ENCODE results near the gene ALKBH6.
"Not testable (repeated sequence)": the region's sequence is repeated elsewhere in the genome, so short reads cannot be mapped to it uniquely, and the experiment has no call there.

ALKBH6 gene

DNA sequence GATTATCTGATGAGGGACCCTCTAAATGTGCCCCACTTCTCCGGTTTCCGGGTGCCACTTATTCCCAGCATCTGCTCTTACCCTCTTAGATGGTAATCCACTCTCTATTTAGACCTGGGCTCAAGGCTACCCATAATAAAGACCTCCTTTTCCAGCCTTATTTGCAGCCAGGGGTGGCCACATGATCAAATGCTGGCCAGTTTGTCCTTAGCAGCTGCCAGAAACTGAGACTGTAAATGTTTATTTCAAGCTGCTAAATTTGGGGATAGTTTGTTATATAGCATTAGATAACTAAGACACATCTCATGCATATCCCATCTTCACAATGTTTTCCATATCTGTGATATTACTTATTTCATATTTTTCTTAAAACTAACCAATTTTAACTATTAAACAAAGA, 29.9 kb upstream of the ALKBH6 start:
- no peaks in the 10 kb centered on the region for H3K27me3 Mint-ChIP-seq (ENCODE audit: low read depth)
- H3K27ac Mint-ChIP-seq = no peak overlapping the region
- H3K4me3 Mint-ChIP-seq = no peak overlapping the region
- H3K36me3 Mint-ChIP-seq (ENCODE audit: low read depth) = peaks cover 2% of the 10 kb centered on the region
- H3K4me1 Mint-ChIP-seq (ENCODE audit: low read depth) = no peaks in the 10 kb centered on the region
- H3K9me3 Mint-ChIP-seq = no peaks in the 10 kb centered on the region

DNA sequence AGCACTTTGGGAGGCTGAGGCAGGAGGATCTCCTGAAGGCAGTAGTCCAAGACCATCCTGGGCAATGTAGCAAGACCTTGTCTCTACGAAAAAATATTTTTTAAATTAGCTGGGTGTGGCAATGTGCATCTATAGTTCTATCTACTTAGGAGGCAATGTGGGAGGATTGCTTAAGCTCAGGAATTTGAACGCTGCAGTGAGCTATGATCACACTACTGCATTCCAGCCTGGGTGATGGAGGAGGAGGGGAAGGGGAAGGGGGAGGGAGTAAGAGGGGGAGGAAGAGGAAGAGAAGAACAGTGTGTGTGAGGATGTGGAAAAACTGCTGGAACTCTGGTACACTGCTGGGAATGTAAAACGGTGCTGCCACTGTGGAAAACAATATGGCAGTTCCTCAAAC, 27.8 kb upstream of the ALKBH6 start:
- Mint-ChIP-seq H3K27me3 (ENCODE audit: low read depth) (no peaks in the 10 kb centered on the region), H3K9me3 (no peaks in the 10 kb centered on the region), H3K36me3 (ENCODE audit: low read depth) (peaks cover 5% of the 10 kb centered on the region), H3K4me1 (ENCODE audit: low read depth) (peaks cover 6% of the 10 kb centered on the region), H3K27ac (no peak overlapping the region), H3K4me3 (no peak overlapping the region)

DNA sequence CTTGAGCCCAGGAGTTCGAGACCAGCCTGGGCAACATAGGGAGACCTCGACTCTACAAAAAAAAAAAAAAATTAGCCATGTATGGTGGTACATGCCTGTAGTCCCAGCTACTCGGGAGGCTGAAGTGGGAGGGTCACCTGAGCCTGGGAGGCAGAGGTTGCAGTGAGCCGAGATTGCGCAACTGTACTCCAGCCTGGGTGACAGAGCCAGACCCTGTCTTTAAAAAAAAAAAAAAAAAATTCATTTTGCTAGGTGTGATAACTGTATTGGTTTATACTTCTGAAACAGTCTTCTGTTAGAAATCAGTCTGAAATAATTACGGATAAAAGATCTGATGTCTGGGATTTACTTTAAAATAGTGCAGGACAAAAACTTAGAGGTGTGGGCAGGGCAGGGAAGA, 27.1 kb upstream of the ALKBH6 start:
- not testable (repeated sequence) for H3K9me3 Mint-ChIP-seq; H3K27me3 Mint-ChIP-seq (ENCODE audit: low read depth); H3K27ac Mint-ChIP-seq; H3K4me1 Mint-ChIP-seq (ENCODE audit: low read depth); H3K4me3 Mint-ChIP-seq; H3K36me3 Mint-ChIP-seq (ENCODE audit: low read depth)

DNA sequence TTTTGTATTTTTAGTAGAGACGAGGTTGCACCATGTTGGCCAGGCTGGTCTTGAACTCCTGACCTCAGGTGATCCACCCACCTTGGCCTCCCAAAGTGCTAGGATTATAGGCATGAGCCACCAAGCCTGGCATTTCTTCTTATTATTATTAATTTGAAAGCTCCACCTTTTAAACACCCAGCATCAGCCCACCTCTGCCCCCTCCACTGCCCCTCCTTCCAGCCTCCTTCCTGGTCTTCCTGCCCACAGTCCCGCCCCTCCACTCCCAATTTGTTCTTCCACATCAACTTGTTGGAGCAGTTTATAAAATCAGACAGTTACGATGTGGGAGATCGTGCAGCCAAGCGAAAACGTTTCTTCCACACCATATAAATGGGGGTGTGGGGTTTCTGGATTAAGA, 26.5 kb upstream of the ALKBH6 start:
- Mint-ChIP-seq H3K4me1 (ENCODE audit: low read depth) (peaks cover 12% of the 10 kb centered on the region), H3K4me3 (no peak overlapping the region), H3K27ac (no peak overlapping the region), H3K27me3 (ENCODE audit: low read depth) (no peaks in the 10 kb centered on the region), H3K9me3 (no peaks in the 10 kb centered on the region), H3K36me3 (ENCODE audit: low read depth) (peaks cover 6% of the 10 kb centered on the region)

DNA sequence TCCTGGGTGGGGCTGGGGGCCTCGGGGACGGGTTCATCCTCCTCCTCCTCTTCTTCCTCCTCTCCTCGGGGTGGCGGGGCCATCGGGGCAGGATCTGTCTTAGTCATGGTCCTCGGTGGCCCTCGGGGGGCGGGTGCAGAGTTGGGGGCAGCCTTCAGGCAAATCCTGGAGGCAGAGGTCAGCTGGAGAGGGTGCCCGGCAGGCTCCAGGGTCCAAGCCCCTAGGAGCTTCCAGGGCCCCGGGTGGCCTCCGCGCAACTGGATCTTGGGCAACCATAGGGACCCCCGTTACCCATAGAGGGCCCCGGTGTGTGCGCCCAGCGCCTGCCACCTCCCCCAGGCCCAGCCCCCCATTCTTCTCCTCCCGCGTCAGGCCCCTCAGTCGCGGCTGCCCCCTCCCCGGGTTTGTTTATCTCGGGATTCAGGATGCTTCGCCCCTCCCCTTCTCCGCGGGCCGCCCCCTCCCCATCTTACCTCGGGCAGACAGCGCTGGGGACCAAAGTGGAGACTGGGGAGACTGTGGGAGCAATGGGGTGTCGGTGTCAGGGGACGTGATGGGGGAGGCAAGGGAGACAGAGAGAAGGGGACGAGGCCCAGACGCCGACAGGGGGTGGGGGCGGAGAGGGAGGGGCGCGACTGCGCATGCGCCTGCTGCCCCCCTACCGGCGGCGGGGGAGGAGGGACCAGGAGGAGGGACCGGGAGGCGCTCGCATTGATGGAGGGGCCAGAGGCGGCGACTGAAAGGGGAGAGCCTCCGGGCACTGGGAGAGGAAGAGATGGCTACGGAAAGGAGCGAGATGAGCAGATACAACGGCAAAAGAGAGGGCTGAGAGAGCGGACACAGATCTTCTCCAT, 18.5 kb upstream of the ALKBH6 start, which contains the start of gene CLIP3:
Gene CLIP3 (minus strand): TSS at position 623 of the 854 bp plus-strand sequence. CDS start 516 bp downstream, at position 107.
- Mint-ChIP-seq H3K27ac (no peak within 1 kb of the TSS), H3K36me3 (ENCODE audit: low read depth) (peaks cover 16% of the 10 kb centered on the region), H3K4me1 (ENCODE audit: low read depth) (peaks cover 20% of the 10 kb centered on the region), H3K9me3 (no peaks in the 10 kb centered on the region), H3K4me3 (peak within 1 kb of the TSS; percentile 65), H3K27me3 (ENCODE audit: low read depth) (no peaks in the 10 kb centered on the region)

DNA sequence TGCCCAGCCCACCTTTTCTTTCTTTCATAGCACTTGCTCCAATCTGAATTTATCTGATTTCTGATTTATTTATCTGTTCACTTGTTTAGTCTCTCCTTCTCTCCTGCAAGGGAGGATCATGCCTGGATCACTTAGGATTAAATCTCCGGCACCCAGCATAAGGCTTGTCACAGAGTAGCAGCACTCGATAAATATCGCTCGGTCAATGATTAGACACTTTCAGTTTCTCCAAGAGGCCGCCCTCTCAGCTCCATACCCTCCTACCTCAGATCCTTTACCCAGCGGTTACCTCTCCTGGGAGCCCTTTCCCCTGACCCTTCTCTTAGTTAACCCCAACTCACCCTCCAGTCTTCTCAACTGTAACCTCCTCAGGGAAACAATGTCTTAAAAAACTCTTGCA, 17.3 kb upstream of the ALKBH6 start:
- Mint-ChIP-seq H3K4me1 (ENCODE audit: low read depth) (peaks cover 14% of the 10 kb centered on the region), H3K4me3 (no peak overlapping the region), H3K27ac (no peak overlapping the region)

DNA sequence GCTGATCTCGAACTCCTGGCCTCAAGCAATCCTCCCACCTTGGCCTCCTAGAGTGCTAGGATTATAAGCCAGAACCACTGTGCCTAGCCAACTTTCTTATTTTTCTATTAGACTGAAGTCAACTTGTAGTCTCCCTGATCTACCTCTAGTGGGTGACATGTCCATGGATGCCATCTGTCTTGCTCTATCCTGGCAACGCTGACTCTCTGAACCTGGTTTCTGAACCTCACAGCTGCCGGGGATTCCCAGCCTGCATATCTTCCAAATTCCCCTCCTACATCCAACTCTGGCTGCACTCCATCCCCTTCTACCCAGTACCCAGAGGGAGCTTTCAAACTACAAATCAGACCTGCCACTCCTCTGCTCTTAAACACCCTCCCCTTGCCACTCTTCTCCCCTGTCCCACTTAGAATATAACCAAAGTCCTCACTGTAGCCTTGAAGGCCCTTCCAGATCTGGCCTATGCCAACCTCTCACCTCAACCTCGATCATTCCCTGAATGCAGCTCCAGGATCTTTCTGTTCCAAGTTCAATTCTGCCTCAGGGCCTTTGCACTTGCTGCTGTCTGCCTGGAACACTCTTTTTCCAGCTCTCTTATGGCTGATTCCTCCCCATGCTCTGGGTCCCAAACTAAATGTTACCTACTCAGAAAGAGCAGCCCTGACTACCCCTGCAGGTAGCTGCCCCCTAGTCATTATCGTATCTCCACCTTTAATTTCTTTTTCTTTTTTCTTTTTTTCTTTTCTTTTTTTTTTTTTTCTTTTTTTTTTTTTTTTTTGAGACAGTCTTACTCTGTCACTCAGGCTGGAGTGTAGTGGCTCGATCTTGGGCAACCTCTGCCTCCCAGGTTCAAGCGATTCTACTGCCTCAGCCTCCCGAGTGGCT, 16.5 kb upstream of the ALKBH6 start:
- H3K36me3 Mint-ChIP-seq (ENCODE audit: low read depth) = peaks cover 10% of the 10 kb centered on the region
- no peaks in the 10 kb centered on the region for H3K27me3 Mint-ChIP-seq (ENCODE audit: low read depth)
- no peak overlapping the region for H3K27ac Mint-ChIP-seq
- peaks cover 9% of the 10 kb centered on the region for H3K4me1 Mint-ChIP-seq (ENCODE audit: low read depth)
- no peaks in the 10 kb centered on the region for H3K9me3 Mint-ChIP-seq
- H3K4me3 Mint-ChIP-seq = no peak overlapping the region

More for the DNA sequence above, 17.3 kb upstream of the ALKBH6 start:
- Mint-ChIP-seq H3K9me3 (no peaks in the 10 kb centered on the region), H3K36me3 (ENCODE audit: low read depth) (peaks cover 13% of the 10 kb centered on the region), H3K27me3 (ENCODE audit: low read depth) (no peaks in the 10 kb centered on the region)

DNA sequence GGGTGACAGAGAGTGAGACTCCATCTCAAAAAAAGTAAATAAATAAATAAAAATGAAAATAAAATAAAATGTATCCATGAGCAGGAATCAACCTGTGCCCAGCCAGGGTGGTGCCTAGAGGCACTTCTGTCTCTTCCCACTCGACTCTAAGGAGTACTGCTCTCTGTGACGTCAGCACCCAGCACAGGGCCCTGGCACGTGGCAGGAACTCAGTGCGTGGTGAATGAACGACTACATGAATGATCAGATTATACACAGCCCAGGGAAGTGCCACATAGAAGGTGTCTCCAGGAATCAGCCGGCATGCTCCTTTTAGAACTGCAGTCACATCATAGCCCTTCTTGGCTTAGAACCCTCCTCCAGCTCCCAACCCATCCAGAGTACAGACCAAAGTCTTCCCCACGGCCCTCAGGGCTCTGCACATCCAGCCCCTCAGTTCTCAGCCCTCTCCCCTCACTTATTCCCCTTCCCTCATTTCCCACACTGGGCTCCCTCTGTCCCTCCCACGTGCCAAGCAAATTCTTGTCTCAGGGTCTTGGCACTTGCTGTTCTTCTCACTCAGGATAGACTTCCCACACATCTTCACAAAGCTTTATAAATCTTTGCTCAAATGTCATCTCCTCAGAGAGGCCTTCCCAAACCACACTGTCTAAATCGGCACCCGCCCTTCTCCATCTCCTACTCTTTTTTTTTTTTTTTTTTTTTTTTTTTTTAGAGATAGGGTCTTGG, 14.5 kb upstream of the ALKBH6 start:
- peaks cover 3% of the 10 kb centered on the region for H3K36me3 Mint-ChIP-seq (ENCODE audit: low read depth)
- H3K4me1 Mint-ChIP-seq (ENCODE audit: low read depth) = no peaks in the 10 kb centered on the region
- no peak overlapping the region for H3K27ac Mint-ChIP-seq
- H3K9me3 Mint-ChIP-seq = no peaks in the 10 kb centered on the region
- no peak overlapping the region for H3K4me3 Mint-ChIP-seq
- H3K27me3 Mint-ChIP-seq (ENCODE audit: low read depth) = no peaks in the 10 kb centered on the region

DNA sequence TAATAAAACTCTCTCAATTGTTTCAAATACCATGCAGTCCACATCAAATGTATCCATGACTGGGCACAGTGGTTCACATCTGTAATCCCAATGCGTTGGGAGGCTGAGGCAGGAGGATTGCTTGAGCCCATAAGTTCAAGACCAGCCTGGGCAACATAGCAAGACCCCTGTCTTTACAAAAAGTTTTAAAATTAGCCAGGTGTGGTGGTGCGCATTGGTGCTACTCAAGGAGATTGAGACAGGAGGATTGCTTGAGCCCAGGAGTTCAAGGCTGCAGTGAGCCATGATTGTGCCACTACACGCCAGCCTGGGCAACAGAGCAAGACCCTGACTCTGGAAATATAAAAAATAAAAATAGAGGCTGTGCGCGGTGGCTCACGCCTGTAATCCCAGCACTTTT, 13.7 kb upstream of the ALKBH6 start:
- Mint-ChIP-seq H3K9me3 (no peaks in the 10 kb centered on the region), H3K27me3 (ENCODE audit: low read depth) (no peaks in the 10 kb centered on the region), H3K27ac (no peak overlapping the region), H3K36me3 (ENCODE audit: low read depth) (peaks cover 6% of the 10 kb centered on the region), H3K4me1 (ENCODE audit: low read depth) (no peaks in the 10 kb centered on the region), H3K4me3 (no peak overlapping the region)

DNA sequence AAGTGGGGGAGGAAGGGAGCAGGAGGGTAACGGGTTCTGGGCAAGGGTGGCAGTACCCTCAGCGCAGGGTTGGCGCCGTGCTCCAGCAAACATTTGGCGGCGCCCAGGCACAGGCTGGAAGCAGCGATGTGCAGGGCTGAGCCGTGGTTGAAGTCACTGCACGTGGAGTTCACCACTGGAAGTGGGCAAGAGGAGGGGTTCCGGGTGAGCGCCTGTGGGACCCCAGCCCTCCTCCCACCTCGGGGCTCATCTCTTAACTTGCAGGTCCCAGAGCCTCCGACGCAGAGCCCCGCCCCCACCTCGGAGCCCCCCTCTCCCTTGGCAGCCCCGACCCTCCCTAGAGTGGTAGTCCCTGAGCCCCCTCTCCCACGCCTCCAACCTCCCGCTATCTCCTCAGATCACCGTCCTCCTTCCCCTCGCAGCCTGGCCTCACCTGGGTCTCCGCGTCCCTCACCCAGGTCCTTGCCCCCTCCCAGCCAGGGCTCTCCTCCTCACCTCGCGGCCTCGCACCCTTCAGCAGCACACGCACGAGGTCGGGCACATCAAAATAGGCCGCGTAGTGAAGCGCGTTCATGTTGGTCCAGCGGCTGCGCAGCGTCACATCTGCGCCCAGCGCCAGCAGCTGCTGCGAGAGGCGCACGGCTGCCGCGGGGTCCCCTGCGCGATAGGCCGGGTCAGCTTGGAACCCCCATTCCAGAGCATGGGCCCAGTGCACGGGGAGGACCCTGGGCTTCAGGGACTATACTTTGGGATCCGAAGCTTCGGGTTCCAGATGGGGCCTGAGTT, 12.3 kb upstream of the ALKBH6 start:
- H3K4me1 Mint-ChIP-seq (ENCODE audit: low read depth) = no peaks in the 10 kb centered on the region
- peaks cover 6% of the 10 kb centered on the region for H3K36me3 Mint-ChIP-seq (ENCODE audit: low read depth)
- no peaks in the 10 kb centered on the region for H3K9me3 Mint-ChIP-seq
- H3K27ac Mint-ChIP-seq = no peak overlapping the region
- H3K4me3 Mint-ChIP-seq = no peak overlapping the region
- H3K27me3 Mint-ChIP-seq (ENCODE audit: low read depth) = no peaks in the 10 kb centered on the region

DNA sequence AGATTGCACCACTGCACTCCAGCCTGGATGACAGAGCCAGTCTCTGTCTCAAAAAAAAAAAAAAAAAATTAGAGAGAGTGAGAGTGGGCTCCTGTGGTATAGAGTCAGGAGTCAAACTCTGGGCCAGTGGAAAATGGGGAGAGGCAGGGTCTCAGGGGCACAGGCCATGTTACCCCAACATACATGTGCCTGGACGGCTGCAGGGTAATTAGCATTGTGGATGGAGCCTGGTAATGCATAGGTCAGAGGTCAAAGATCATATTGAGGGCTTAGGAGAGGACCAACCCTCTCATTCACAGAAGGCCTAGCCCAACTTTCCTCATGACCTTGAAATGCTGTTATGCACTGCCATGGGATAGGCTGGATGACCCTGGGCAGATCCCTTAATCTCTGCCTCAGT, 11.5 kb upstream of the ALKBH6 start:
- Mint-ChIP-seq H3K4me3 (no peak overlapping the region), H3K27me3 (ENCODE audit: low read depth) (no peaks in the 10 kb centered on the region), H3K27ac (no peak overlapping the region), H3K9me3 (no peaks in the 10 kb centered on the region), H3K4me1 (ENCODE audit: low read depth) (no peaks in the 10 kb centered on the region), H3K36me3 (ENCODE audit: low read depth) (peaks cover 6% of the 10 kb centered on the region)

DNA sequence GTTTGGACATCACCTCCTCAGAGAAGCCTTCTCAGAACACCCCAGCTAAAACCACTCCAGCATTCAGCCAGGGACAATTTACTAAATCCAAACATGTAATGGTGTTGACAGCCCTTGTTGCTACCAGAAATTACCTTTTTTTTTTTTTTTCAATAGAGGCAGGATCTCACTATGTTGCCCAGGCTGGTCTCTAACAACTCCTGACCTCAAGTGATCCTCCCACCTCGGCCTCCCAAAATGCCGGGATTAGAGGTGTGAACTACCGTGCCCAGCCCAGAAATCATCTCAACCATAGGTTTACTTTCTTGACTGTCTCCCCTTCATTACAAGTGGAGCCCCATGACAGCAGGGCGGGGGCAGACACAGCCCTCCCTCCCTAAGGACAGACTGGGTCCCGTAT, 9.4 kb upstream of the ALKBH6 start:
- Mint-ChIP-seq H3K36me3 (ENCODE audit: low read depth) (peaks cover 6% of the 10 kb centered on the region), H3K4me1 (ENCODE audit: low read depth) (no peaks in the 10 kb centered on the region), H3K9me3 (no peaks in the 10 kb centered on the region), H3K27ac (no peak overlapping the region), H3K27me3 (ENCODE audit: low read depth) (no peaks in the 10 kb centered on the region), H3K4me3 (no peak overlapping the region)

DNA sequence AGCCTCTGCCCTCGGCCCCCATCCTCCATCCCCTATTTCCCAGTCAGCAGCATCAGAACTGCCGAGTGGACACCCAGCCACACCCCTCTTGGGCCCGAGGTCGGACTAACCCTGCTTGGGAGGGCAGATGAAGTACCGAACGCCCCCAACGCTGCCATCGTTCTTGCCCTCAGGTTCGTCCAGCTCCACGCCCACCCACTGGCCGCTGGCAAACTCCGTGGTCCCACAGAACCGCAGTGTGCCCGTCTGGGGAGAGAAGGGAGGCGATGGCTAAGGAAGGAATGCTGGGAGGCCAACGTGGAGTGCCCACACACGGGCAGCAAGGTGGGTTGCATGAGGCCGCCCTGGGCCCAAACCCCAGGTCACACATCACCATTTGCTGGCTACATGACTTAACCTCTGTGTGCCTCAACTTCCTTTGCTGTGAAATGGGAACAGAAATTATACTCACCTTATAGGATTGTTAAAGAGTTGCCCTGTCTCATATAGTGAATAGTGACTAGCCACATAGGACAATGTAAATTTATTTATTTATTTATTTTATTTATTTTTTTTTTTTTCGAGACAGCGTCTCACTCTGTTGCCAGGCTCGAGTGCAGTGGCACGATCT, 5.2 kb upstream of the ALKBH6 start:
- Mint-ChIP-seq H3K4me1 (ENCODE audit: low read depth) (peaks cover 17% of the 10 kb centered on the region), H3K27me3 (ENCODE audit: low read depth) (no peaks in the 10 kb centered on the region), H3K9me3 (no peaks in the 10 kb centered on the region), H3K27ac (no peak overlapping the region), H3K4me3 (no peak overlapping the region), H3K36me3 (ENCODE audit: low read depth) (peaks cover 6% of the 10 kb centered on the region)

All from T-helper 1 cell treated with Interleukin-12 subunit alpha and Interleukin-12 subunit beta and Interleukin-4 antibody, amounts not matched to agents 30 μg/mL and 1 μg/mL, for 36 hours (primary cell).